Panc1 (cell line): Measurements from ENCODE around the gene TMEM150B. TPM values are rescaled to one million over a fixed set of nuclear protein-coding genes. Genes with fewer than 3 reads are reported as not detected.

Experiments used
- ATAC-seq: fragments of 200-7000 bp; cut with Tn5 transposase; 2 replicates; pipeline ENCODE4 v1.9.1; 2020; ENCODE audit warnings: mild to moderate bottlenecking, moderate library complexity
- BruUV-seq: library from RNA; stranded (reverse); fragments of 400-500 nt; replicated peaks from 2 replicates; lab custom pipeline; 2021; lab: Mats Ljungman, UMichigan
- CTCF ChIA-PET: fragments of 300-600 bp; sonication (Branson Sonifier 250); formaldehyde crosslinking; loops from one replicate; lab custom pipeline; 2022; ENCODE audit warnings: antibody characterized with exemption; lab: Charles Lee
- POLR2A ChIA-PET: fragments of 300-600 bp; sonication (Branson Sonifier 250); formaldehyde crosslinking; loops from one replicate; lab custom pipeline; 2022; ENCODE audit warnings: antibody characterized with exemption; lab: Charles Lee
- DNase-seq: peaks from one replicate; pipeline ENCODE4 v3.0.0-alpha.2; 2010; ENCODE audit warnings: low read depth, low spot score
- H3K27ac ChIP-seq: 2 replicates; pipeline ENCODE4 v1.5.1; 2011; ENCODE audit warnings: mild to moderate bottlenecking, low read length, inconsistent platforms
- H3K27me3 ChIP-seq: fragments of 200-500 bp; sonication (Bioruptor generic); 2 replicates; pipeline ENCODE4 v1.6.0; 2014; ENCODE audit warnings: low read length, inconsistent platforms; ENCODE audit not compliant: control insufficient read depth, insufficient read depth
- H3K36me3 ChIP-seq: fragments of 200-500 bp; sonication (Bioruptor generic); 2 replicates; pipeline ENCODE4 v1.5.1; 2014; ENCODE audit warnings: inconsistent platforms, mild to moderate bottlenecking, low read length, moderate library complexity; ENCODE audit not compliant: control insufficient read depth, insufficient read depth
- H3K4me1 ChIP-seq: 2 replicates; pipeline ENCODE4 v1.5.1; 2011; ENCODE audit warnings: inconsistent platforms, mild to moderate bottlenecking, low read length, moderate library complexity; ENCODE audit not compliant: control insufficient read depth, insufficient read depth
- H3K4me3 ChIP-seq, 2 experiments: 2 replicates each; pipeline ENCODE4 v1.5.1; 2011 to 2012; ENCODE audit warnings: low read depth in 2 of 2, low read length in 2 of 2, mild to moderate bottlenecking in 2 of 2, inconsistent platforms in 1 of 2, moderate library complexity in 1 of 2
- H3K9me3 ChIP-seq: fragments of 200-500 bp; sonication (Bioruptor generic); 2 replicates; pipeline ENCODE4 v1.5.1; 2014; ENCODE audit warnings: low read depth, mild to moderate bottlenecking, inconsistent platforms, low read length, moderate library complexity; ENCODE audit not compliant: control insufficient read depth, insufficient read depth
- CTCF ChIP-seq: fragments of 450-650 bp; IDR thresholded peaks from 2 replicates; pipeline ENCODE4 v1.5.1; 2017; ENCODE audit warnings: mild to moderate bottlenecking
- POLR2AphosphoS5 ChIP-seq: IDR thresholded peaks from 2 replicates; pipeline ENCODE4 v1.6.1; 2012; ENCODE audit warnings: mild to moderate bottlenecking, low read depth, low read length, moderate library complexity
- REST ChIP-seq, 2 experiments: IDR thresholded peaks; 2 replicates each; pipeline ENCODE4 v1.6.1; 2011 to 2012; ENCODE audit warnings: low read depth in 2 of 2, control low read depth in 1 of 2, low read length in 1 of 2, mild to moderate bottlenecking in 1 of 2, moderate library complexity in 1 of 2; ENCODE audit not compliant: insufficient read depth in 1 of 2
- SIN3A ChIP-seq: IDR thresholded peaks from 2 replicates; pipeline ENCODE4 v1.6.1; 2012; ENCODE audit warnings: low read depth, mild to moderate bottlenecking, low read length, moderate library complexity, borderline replicate concordance; ENCODE audit not compliant: insufficient read depth
- TCF7L2 ChIP-seq: IDR thresholded peaks from 2 replicates; pipeline ENCODE4 v1.6.1; 2011; ENCODE audit warnings: mild to moderate bottlenecking, low read depth, low read length, inconsistent platforms
- in situ Hi-C: cut with HindIII; loops from 2 replicates; pipeline ENCODE4 v1.10.0; 2016; ENCODE audit warnings: low sequenced_read_pairs, low pct_unique_long_range_greater_than_20kb
- intact Hi-C: fragments of 100-400 bp; cut with micrococcal nuclease; formaldehyde crosslinking; loops from one replicate; pipeline ENCODE4 v1.10.0; 2022; ENCODE audit not compliant: unreplicated experiment
- total RNA-seq: library from RNA; stranded (reverse); gene quantifications from one replicate; pipeline ENCODE4 v1.2.1, GENCODE V29; 2021; ENCODE audit not compliant: unreplicated experiment

The TMEM150B gene
- total RNA-seq, 1 experiment from 2014 or later, result not detected

- H3K36me3 ChIP-seq, result no peaks in the 10 kb centered on the region
- H3K4me3 ChIP-seq, result no peak overlapping the region
- TF ChIP-seq REST (IDR thresholded peaks at IDR 0.05; ENCODE audit: insufficient read depth in 1 of 2, low read depth in 2 of 2, low read length in 1 of 2) (no peak), CTCF (no peak), TCF7L2 (no peak), POLR2AphosphoS5 (no peak), SIN3A (no peak)
- POLR2A ChIA-PET, result interaction anchor here (1.1 kb wide), 1 partner anchor 13 kb away, joined by 3 read pairs; the partner anchor contains the start of gene KMT5C
- CTCF ChIA-PET, result no interaction called here
- no peaks in the 10 kb centered on the region for H3K27me3 ChIP-seq
- ATAC-seq (no peak), DNase-seq (no peak)
- no peaks in the 10 kb centered on the region for H3K9me3 ChIP-seq
- H3K4me1 ChIP-seq, result peaks cover 23% of the 10 kb centered on the region
- intact Hi-C loops (no loop called here), in situ Hi-C loops (no loop called here)
- H3K27ac ChIP-seq, result no peak overlapping the region
- BruUV-seq, result no TSS peak
These were observed 26.9 kb upstream of the TMEM150B start for GRCh38 chr19:55352040-55352439.

- TF ChIP-seq TCF7L2 (no peak), CTCF (no peak), REST (IDR thresholded peaks at IDR 0.05; ENCODE audit: insufficient read depth in 1 of 2, low read depth in 2 of 2, low read length in 1 of 2) (no peak)
- in situ Hi-C loops, result no loop called here
- peaks cover 23% of the 10 kb centered on the region for H3K4me1 ChIP-seq
- BruUV-seq, result no TSS peak
- ATAC-seq, result no peak
- H3K9me3 ChIP-seq, result no peaks in the 10 kb centered on the region
- ChIA-PET POLR2A (interaction anchor here (0.7 kb wide), 1 partner anchor 11 kb away, joined by 3 read pairs; the partner anchor contains the start of gene KMT5C), CTCF (no interaction called here)
- intact Hi-C loops, result no loop called here
- no peak overlapping the region for H3K27ac ChIP-seq
- H3K27me3 ChIP-seq, result no peaks in the 10 kb centered on the region
- H3K36me3 ChIP-seq, result no peaks in the 10 kb centered on the region
- no peak for DNase-seq
- no peak overlapping the region for H3K4me3 ChIP-seq
These were observed 25.6 kb upstream of the TMEM150B start for GRCh38 chr19:55350620-55351315.
